Osteoblast (primary cell): ENCODE data around the gene ZP3. TPM values are rescaled to one million over a fixed set of nuclear protein-coding genes. Genes with fewer than 3 reads are reported as not detected.
"Not testable (repeated sequence)": the region's sequence is repeated elsewhere in the genome, so short reads cannot be mapped to it uniquely, and the experiment has no call there.

Experiments used
- DNase-seq: peaks from one replicate; pipeline ENCODE4 v3.0.0; 2011; ENCODE audit warnings: low spot score, mixed read lengths; ENCODE audit not compliant: insufficient read length; ENCODE audit errors: missing footprints
- H2AFZ ChIP-seq: 2 replicates; pipeline ENCODE4 v1.6.0; 2011; ENCODE audit warnings: mild to moderate bottlenecking, low read length
- H3K27ac ChIP-seq: 2 replicates; pipeline ENCODE4 v1.5.1; 2011; ENCODE audit warnings: mild to moderate bottlenecking, low read depth, low read length, moderate library complexity
- H3K27me3 ChIP-seq: 2 replicates; pipeline ENCODE4 v1.6.0; 2012; ENCODE audit warnings: mild to moderate bottlenecking, control low read depth, inconsistent platforms, low read length, moderate library complexity; ENCODE audit not compliant: insufficient read depth
- H3K36me3 ChIP-seq: 2 replicates; pipeline ENCODE4 v1.5.1; 2011; ENCODE audit warnings: mild to moderate bottlenecking, low read length, control low read depth, moderate library complexity; ENCODE audit not compliant: insufficient read depth
- H3K4me1 ChIP-seq: 2 replicates; pipeline ENCODE4 v1.5.1; 2011; ENCODE audit warnings: mild to moderate bottlenecking, low read length, control low read depth, moderate library complexity; ENCODE audit not compliant: insufficient read depth
- H3K4me2 ChIP-seq: 2 replicates; pipeline ENCODE4 v1.6.0; 2011; ENCODE audit warnings: mild to moderate bottlenecking, low read length; ENCODE audit not compliant: insufficient read depth
- H3K4me3 ChIP-seq: fragments of 200-600 bp; sonication (generic); 3 replicates; pipeline ENCODE4 v1.5.1; 2012; ENCODE audit warnings: mild to moderate bottlenecking, low read length, inconsistent platforms; ENCODE audit not compliant: insufficient read depth
- H3K79me2 ChIP-seq: 2 replicates; pipeline ENCODE4 v1.6.0; 2012; ENCODE audit warnings: mild to moderate bottlenecking, low read length, control low read depth, inconsistent platforms; ENCODE audit not compliant: insufficient read depth
- H3K9me3 ChIP-seq: 2 replicates; pipeline ENCODE4 v1.5.1; 2011; ENCODE audit warnings: low read depth, low read length, control low read depth
- H4K20me1 ChIP-seq: 2 replicates; pipeline ENCODE4 v1.6.0; 2012; ENCODE audit warnings: mild to moderate bottlenecking, low read length, control low read depth; ENCODE audit not compliant: insufficient read depth
- total RNA-seq: library from RNA; depleted of rRNA; stranded (reverse); fragments of >200 nt; gene quantifications from 2 replicates; pipeline ENCODE4 v1.2.3, GENCODE V29; 2012

The ZP3 gene
- total RNA-seq, 1 donor = 6.2 TPM

DNA sequence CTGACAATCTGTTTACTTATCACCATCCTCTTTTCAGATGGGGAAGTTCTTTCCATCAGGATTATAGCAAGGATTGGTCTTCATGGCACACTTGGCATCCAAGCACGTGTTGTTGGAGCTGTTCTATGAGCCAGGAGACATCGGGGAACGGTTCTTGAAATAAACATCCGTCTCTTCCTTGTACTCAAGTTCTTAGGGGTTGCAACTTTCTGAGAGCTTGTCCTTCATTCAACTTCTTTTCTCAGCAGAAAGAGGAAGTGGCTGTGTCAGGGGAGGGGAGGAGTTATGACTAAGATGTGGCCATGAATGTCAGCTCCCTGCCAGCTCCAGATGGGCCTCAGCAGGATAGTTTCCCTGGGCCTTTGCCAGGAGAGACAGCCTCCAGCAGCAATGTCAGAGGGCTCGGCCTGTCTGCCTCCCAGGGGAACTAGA lies 20.8 kb downstream of the ZP3 start:
- Histone ChIP-seq H2AFZ (peak overlapping the region; percentile 67), H3K4me2 (peak overlapping the region; percentile 24)
- not testable (repeated sequence) for H3K79me2 ChIP-seq, H3K9me3 ChIP-seq, H3K27ac ChIP-seq, H3K4me1 ChIP-seq, H3K36me3 ChIP-seq, DNase-seq, H3K4me3 ChIP-seq, H3K27me3 ChIP-seq, H4K20me1 ChIP-seq

DNA sequence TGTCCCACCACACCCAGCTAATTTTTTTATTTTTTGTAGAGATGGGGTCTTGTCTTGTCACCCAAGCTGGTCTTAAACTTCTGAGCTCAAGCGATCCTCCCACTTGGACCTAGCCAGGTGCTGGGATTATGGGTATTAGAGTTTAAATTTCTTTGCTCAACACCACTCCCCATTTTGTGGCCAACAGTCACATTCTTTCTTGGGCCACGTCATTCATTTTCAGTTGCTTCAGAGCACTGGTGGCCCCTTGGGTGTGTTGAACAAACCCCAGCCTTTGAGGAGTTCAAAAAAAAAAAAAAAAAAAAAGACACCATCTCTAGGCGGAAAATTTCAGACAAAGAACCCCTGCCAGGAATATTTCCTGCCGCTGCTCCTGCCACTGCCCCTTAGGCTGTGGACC lies 32.3 kb downstream of the ZP3 start:
- not testable (repeated sequence) for H3K27me3 ChIP-seq, H4K20me1 ChIP-seq

DNA sequence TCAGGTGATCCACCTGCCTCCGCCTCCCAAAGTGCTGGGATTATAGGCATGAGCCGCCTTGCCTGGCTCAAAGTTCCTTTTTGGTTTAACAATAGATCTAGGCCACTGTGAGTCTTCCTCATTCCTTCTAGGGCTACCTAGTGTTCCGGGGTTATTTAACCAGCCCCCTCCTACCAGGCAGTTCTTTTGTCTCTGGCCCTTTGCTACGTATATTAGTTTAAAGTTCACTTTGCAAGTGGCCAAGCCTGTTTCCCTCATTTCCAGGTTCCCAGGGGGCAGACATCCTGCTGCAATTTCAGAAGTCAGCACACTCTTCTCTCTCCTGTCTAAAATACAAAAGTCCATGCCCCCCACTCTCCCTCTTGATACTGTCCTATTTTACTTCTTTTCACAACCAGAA lies 33.8 kb downstream of the ZP3 start:
- H3K9me3 ChIP-seq, H3K36me3 ChIP-seq, H3K27me3 ChIP-seq, H3K79me2 ChIP-seq, H3K27ac ChIP-seq, H3K4me1 ChIP-seq, H3K4me2 ChIP-seq, H4K20me1 ChIP-seq, H3K4me3 ChIP-seq, H2AFZ ChIP-seq, DNase-seq: not testable (repeated sequence)

More for the DNA sequence above, 32.3 kb downstream of the ZP3 start:
- H3K36me3 ChIP-seq, H3K4me1 ChIP-seq, H3K27ac ChIP-seq, H3K9me3 ChIP-seq, H3K4me3 ChIP-seq, H2AFZ ChIP-seq, H3K4me2 ChIP-seq, DNase-seq, H3K79me2 ChIP-seq: not testable (repeated sequence)

DNA sequence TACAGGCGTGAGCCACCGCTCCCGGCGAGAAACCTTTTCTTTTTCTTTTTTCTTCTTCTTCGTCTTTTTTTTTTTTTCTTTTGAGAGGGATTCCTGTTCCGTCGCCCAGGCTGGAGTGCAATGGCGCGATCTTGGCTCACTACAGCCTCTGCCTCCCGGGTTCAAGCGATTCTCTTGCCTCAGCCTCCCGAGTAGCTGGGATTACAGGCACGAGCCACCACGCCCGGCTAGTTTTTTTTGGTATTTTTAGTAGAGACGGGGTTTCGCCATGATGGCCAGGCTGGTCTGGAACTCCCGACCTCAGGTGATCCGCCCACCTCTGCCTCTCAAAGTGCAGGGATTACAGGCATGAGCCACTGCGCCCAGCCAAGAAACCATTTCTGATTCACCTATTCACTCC lies 36.0 kb downstream of the ZP3 start:
- H4K20me1 ChIP-seq, H3K36me3 ChIP-seq, H3K27ac ChIP-seq, H3K4me2 ChIP-seq, H3K9me3 ChIP-seq, H2AFZ ChIP-seq, H3K4me3 ChIP-seq, H3K79me2 ChIP-seq, H3K27me3 ChIP-seq, DNase-seq, H3K4me1 ChIP-seq: not testable (repeated sequence)

DNA sequence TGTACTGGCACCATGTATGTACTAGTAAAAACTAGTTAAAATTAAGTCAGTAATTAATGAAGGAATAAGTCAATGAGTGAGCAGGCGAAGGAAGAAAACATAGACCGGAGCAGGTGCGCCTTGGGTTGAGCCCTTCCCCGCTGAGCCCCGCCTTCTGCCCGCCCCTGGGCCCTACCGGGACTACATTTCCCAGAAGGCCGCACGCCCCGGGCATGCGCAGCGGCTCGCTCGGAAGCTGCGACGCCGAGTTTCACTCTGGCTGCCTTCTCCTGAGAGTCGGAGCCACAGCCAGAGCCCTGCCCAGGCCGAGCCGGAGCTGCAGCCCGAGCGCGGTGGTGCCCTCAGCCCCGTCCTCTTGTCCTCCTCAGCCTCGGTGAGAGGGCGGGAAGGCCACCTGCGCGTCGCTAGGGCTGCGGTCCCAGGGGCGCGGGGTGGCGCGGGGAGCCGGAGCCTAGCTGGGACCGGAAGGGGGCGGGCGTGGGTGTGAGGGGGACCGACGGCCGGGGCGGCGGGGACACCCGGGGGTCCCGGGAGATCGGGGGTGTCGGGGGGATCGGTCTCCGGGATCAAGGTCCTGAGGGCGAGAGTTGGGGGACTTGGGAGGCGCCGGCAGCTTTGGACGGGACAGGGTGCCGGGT lies 36.8 kb downstream of the ZP3 start, which contains the start of gene DTX2:
DTX2 (plus strand) TSS at position 246 of the 638 bp plus-strand sequence. CDS start 18,801 bp downstream, outside the sequence.
- H4K20me1 ChIP-seq, H3K4me2 ChIP-seq, H3K36me3 ChIP-seq, H3K4me1 ChIP-seq, H3K27me3 ChIP-seq, H3K27ac ChIP-seq, H3K79me2 ChIP-seq, H3K9me3 ChIP-seq, DNase-seq, H2AFZ ChIP-seq: not testable (repeated sequence)
- H3K4me3 ChIP-seq = peak within 1 kb of the TSS; percentile 63

DNA sequence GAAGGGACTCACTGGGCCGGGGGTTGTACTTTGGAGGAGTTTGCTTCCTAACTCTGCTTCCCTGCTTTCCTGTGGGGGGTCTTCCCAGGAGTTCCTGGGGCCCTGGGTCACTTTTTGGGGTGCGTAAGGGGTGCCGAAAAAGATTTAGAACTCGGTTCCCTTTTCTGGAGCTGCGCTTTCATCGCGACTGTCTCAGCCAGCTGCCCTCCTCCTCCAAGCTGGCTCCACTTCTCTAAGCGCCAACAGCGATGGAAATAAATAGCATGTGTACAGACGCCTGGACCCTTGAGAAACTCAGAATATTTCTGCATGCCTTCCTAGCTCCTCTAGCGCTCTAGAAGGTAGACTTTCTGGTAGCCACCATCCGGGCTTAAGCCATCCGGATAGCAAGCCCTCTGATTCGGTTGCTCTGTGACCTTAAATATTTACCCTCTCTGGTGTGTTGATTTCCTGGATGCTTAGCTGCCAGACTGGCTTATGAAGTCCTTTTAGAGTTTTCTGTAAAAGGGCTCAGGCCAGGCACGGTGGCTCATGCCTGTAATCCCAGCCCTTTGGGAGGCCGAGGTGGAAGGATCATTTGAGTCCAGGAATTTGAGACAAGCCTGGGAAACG lies 37.6 kb downstream of the ZP3 start:
- not testable (repeated sequence) for H3K27ac ChIP-seq, H3K4me3 ChIP-seq, H2AFZ ChIP-seq, H3K36me3 ChIP-seq, H3K9me3 ChIP-seq, DNase-seq, H3K4me2 ChIP-seq, H3K4me1 ChIP-seq, H3K79me2 ChIP-seq, H3K27me3 ChIP-seq, H4K20me1 ChIP-seq

DNA sequence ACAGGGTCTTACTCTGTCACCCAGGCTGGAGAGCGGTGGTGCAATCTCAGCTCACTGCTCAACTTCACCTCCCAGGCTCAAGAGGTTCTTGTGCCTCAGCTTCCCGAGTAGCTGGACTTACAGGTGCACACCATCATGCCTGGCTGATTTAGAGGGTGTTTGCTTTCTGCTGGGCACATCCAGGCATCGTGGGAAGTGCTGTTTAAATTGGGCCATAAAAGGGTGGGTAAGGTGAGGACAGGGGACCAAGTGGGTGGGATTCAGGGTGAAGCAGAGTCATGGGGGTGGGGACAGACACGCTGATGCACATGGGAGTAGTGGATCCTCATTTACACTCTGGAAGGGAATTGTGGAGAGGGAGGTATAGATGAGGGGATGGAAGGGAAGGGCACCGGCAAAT lies 40.2 kb downstream of the ZP3 start:
- H2AFZ ChIP-seq, H3K4me1 ChIP-seq, DNase-seq, H3K27me3 ChIP-seq, H3K36me3 ChIP-seq, H3K4me3 ChIP-seq, H3K27ac ChIP-seq, H3K79me2 ChIP-seq, H4K20me1 ChIP-seq, H3K9me3 ChIP-seq, H3K4me2 ChIP-seq: not testable (repeated sequence)

DNA sequence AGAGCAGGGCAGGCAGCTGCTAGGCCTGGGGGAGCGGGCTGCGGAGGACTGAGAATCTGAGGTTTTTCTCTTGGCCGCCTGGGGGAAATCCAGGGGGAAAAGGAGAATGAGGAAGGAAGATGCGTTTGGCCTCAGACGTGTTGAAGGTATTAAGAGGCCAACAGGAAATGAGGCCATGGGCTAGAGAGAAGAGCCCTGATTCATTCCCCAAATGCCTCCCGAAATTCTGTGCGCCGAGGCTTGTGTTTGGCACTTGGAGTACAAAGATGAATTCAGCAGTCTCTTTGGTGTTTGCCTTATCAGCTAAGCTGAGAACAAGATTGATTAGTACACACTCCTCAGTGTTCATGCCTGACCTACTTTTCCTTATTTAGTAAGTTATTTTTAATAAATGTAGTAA lies 41.2 kb downstream of the ZP3 start:
- not testable (repeated sequence) for H3K4me2 ChIP-seq, DNase-seq, H3K4me1 ChIP-seq, H3K79me2 ChIP-seq, H3K9me3 ChIP-seq, H4K20me1 ChIP-seq, H2AFZ ChIP-seq, H3K27ac ChIP-seq, H3K4me3 ChIP-seq, H3K27me3 ChIP-seq, H3K36me3 ChIP-seq

DNA sequence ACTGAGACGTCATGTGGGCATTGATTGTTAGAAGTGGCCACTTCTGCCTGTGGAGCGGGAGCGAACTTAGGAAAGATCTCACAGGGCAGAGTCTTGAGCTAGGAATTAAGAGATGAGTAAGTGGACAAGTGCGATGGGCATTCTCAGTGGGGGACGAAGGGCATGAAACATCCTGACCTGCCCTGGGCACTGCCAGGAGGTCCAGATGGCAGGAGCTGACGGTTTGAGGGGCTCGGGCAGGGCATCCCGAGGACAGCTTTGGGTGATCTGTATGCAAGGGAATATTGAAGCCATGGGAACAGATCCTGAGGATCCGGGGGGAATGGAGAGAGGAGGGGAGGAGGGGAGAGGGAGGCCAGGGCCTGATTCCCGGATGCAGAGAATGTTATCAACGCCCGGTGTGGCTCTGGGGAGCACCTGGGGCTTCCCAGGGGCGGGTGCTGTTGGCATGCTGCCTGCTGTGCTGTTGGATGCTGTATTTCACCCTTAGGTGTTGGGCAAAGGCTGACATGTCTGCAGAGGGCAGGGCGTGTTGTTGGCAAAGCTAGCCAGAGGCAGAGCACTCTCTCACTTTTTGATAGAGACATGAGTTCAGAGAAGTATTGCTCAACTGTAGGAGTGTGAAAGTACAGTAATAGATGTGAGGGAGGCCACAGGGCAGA lies 43.1 kb downstream of the ZP3 start:
- not testable (repeated sequence) for H3K27me3 ChIP-seq, H3K4me3 ChIP-seq, H4K20me1 ChIP-seq, H2AFZ ChIP-seq, H3K27ac ChIP-seq, H3K36me3 ChIP-seq, H3K4me2 ChIP-seq, H3K9me3 ChIP-seq, H3K4me1 ChIP-seq, H3K79me2 ChIP-seq
- DNase-seq = peak; percentile 14
